Stomach (tissue), 9 donors: ENCODE results near the gene LRMDA. TPM values are rescaled to one million over a fixed set of nuclear protein-coding genes. Genes with fewer than 3 reads are reported as not detected.
A peak's percentile ranks its signal among the peaks of the same experiment; 100 is the strongest.

ENCODE experiments used
- DNase-seq, 2 donors: peaks; one replicate each; pipeline versions ENCODE4 v3.0.0 to v3.0.0-alpha.2; 2013 to 2019
- H3K27ac ChIP-seq, 5 donors: fragments of 200-600 bp in 4 of 5; sonication (generic) in 4 of 5; one replicate each; pipeline ENCODE4 v1.5.1; 2013 to 2019; ENCODE audit warnings: mild to moderate bottlenecking in 1 of 5, moderate library complexity in 1 of 5
- H3K27me3 ChIP-seq, 3 donors: fragments of 200-600 bp; sonication (generic); one replicate each; pipeline ENCODE4 v1.5.1; 2017 to 2019; ENCODE audit warnings: mixed run types in 1 of 3
- H3K36me3 ChIP-seq, 4 donors: fragments of 200-600 bp; sonication (generic); 1 replicate in 3 of 4; 2 replicates in 1 of 4; pipeline ENCODE4 v1.5.1; 2016 to 2019
- H3K4me1 ChIP-seq, 4 donors: fragments of 200-600 bp; sonication (generic); one replicate each; pipeline ENCODE4 v1.5.1; 2016 to 2019
- H3K4me3 ChIP-seq, 4 donors: fragments of 200-600 bp; sonication (generic) in 3 of 4; one replicate each; pipeline ENCODE4 v1.5.1; 2016 to 2019; ENCODE audit warnings: mild to moderate bottlenecking in 1 of 4
- H3K9me3 ChIP-seq, 4 donors: fragments of 200-600 bp; sonication (generic); one replicate each; pipeline ENCODE4 v1.5.1; 2016 to 2019
- CTCF ChIP-seq, 7 experiments: fragments of 450-650 bp in 4 of 7; fragments of 200-600 bp in 3 of 7; sonication (generic) in 3 of 7; IDR thresholded peaks; one replicate each; pipeline ENCODE4 v1.5.1; 2016 to 2019; ENCODE audit warnings: antibody characterized with exemption in 7 of 7, control low read depth in 2 of 7, mild to moderate bottlenecking in 1 of 7
- EP300 ChIP-seq: sonication (generic); formaldehyde crosslinking; IDR thresholded peaks from one replicate; pipeline ENCODE4 v1.6.1; 2017; ENCODE audit warnings: antibody characterized with exemption
- POLR2A ChIP-seq, 4 donors: fragments of 450-650 bp; IDR thresholded peaks; one replicate each; pipeline ENCODE4 v1.6.1; 2016; ENCODE audit warnings: antibody characterized with exemption in 4 of 4, control low read depth in 2 of 4, mild to moderate bottlenecking in 1 of 4, moderate library complexity in 1 of 4
- POLR2AphosphoS5 ChIP-seq, 3 donors: sonication (generic); formaldehyde crosslinking; IDR thresholded peaks; one replicate each; pipeline ENCODE4 v1.6.1; 2016; ENCODE audit warnings: antibody characterized with exemption in 3 of 3
- WGBS, 5 donors: extraction: QIAGEN DNeasy Blood & Tissue Kit in 3 of 5; methylation state at CpG; one replicate each; pipeline versions ENCODE4 v1.1.5 to v1.1.7; 2013 to 2018; 5-methylcytosine and 5-hydroxymethylcytosine counted together
- intact Hi-C: fragments of 100-400 bp; cut with DNase I; formaldehyde crosslinking; loops from one replicate; pipeline ENCODE4 v1.15.1; 2023; ENCODE audit warnings: low total_unique reads
- polyA plus RNA-seq, 3 donors: library from polyadenylated mRNA; stranded (reverse); fragments of 200-250 nt; gene quantifications; one replicate each; pipeline ENCODE4 v1.2.3, GENCODE V29; 2013
- total RNA-seq, 5 donors: library from RNA; depleted of rRNA; stranded (reverse); fragments of >200 nt; gene quantifications; one replicate each; pipeline versions ENCODE4 v1.1.0 to v1.2.3, GENCODE V29; 2014 to 2016
- donor health status: healthy with polysubstance abuse.
- donor health status: Bipolar disorder and iron deficiency.
- donor health status: healthy.

LRMDA gene
- total and polyA plus RNA-seq, 8 donors = 1.3 to 30.2 (median 13.6) TPM; not detected in 1

- H3K4me3 ChIP-seq = no peak overlapping the region
- no peak for TF ChIP-seq EP300
- no peak for TF ChIP-seq POLR2AphosphoS5 (IDR thresholded peaks at IDR 0.05)
- TF ChIP-seq CTCF (IDR thresholded peaks at IDR 0.05) = no peak
- no peak for TF ChIP-seq POLR2A (IDR thresholded peaks at IDR 0.05)
- H3K36me3 ChIP-seq = no peaks in the 10 kb centered on the region
- H3K27ac ChIP-seq = no peak overlapping the region
- no peak for DNase-seq
- no peaks in the 10 kb centered on the region for H3K9me3 ChIP-seq
- H3K4me1 ChIP-seq = peaks cover 12 to 28% (median 24%) of the 10 kb centered on the region in 4 donors
- H3K27me3 ChIP-seq = no peaks in the 10 kb centered on the region
- intact Hi-C loops = no loop called here
Observed at GRCh38 chr10:76117949-76118348, 686.5 kb downstream of the LRMDA start.

GRCh38 chr10:76119036-76119435 is 687.6 kb downstream of the LRMDA start:
- intact Hi-C loops = no loop called here
- no peaks in the 10 kb centered on the region for H3K27me3 ChIP-seq
- peaks cover 15 to 35% (median 23%) of the 10 kb centered on the region in 4 donors for H3K4me1 ChIP-seq
- H3K4me3 ChIP-seq = no peak overlapping the region
- no peaks in the 10 kb centered on the region for H3K9me3 ChIP-seq
- TF ChIP-seq EP300 (no peak), POLR2AphosphoS5 (IDR thresholded peaks at IDR 0.05) (no peak)
- WGBS, 5 donors = 85 to 92% (median 87%) methylated on average over 2 of the region's 2 CpGs
- no peak for DNase-seq
- H3K36me3 ChIP-seq = no peaks in the 10 kb centered on the region
- no peak overlapping the region for H3K27ac ChIP-seq

- H3K36me3 ChIP-seq = no peaks in the 10 kb centered on the region
Observed at GRCh38 chr10:76119515-76119914, 688.1 kb downstream of the LRMDA start.

GRCh38 chr10:76122056-76122455 is 690.6 kb downstream of the LRMDA start:
- H3K4me1 ChIP-seq = peaks cover 11 to 40% (median 24%) of the 10 kb centered on the region in 4 donors
- H3K27me3 ChIP-seq = no peaks in the 10 kb centered on the region
- no peaks in the 10 kb centered on the region for H3K9me3 ChIP-seq
- no peak for TF ChIP-seq POLR2A (IDR thresholded peaks at IDR 0.05)
- no peak for TF ChIP-seq EP300
- TF ChIP-seq CTCF (IDR thresholded peaks at IDR 0.05) = no peak
- TF ChIP-seq POLR2AphosphoS5 (IDR thresholded peaks at IDR 0.05) = no peak
- no peak overlapping the region for H3K4me3 ChIP-seq
- H3K27ac ChIP-seq = no peak overlapping the region
- intact Hi-C loops = no loop called here
- no peaks in the 10 kb centered on the region for H3K36me3 ChIP-seq
- DNase-seq = no peak
- 85 to 100% (median 92%) methylated on average over 4 of the region's 4 CpGs for WGBS, 5 donors

More at GRCh38 chr10:76119515-76119914, 688.1 kb downstream of the LRMDA start:
- no peak for DNase-seq
- no peak overlapping the region for H3K27ac ChIP-seq
- H3K9me3 ChIP-seq = no peaks in the 10 kb centered on the region
- 69 to 84% (median 80%) methylated on average over 1 of the region's 1 CpG for WGBS, 5 donors
- TF ChIP-seq CTCF (IDR thresholded peaks at IDR 0.05) (no peak), POLR2AphosphoS5 (IDR thresholded peaks at IDR 0.05) (no peak), POLR2A (IDR thresholded peaks at IDR 0.05) (no peak), EP300 (no peak)
- intact Hi-C loops = no loop called here
- peaks cover 11 to 36% (median 22%) of the 10 kb centered on the region in 4 donors for H3K4me1 ChIP-seq
- H3K27me3 ChIP-seq = no peaks in the 10 kb centered on the region
- H3K4me3 ChIP-seq = no peak overlapping the region

GRCh38 chr10:76124280-76124679 is 692.9 kb downstream of the LRMDA start:
- H3K4me1 ChIP-seq = peaks cover 13 to 41% (median 31%) of the 10 kb centered on the region in 4 donors
- no peak overlapping the region for H3K4me3 ChIP-seq
- H3K36me3 ChIP-seq = no peaks in the 10 kb centered on the region
- H3K27me3 ChIP-seq = no peaks in the 10 kb centered on the region
- TF ChIP-seq CTCF (IDR thresholded peaks at IDR 0.05) = no peak
- no peak for TF ChIP-seq POLR2A (IDR thresholded peaks at IDR 0.05)
- TF ChIP-seq EP300 = no peak
- TF ChIP-seq POLR2AphosphoS5 (IDR thresholded peaks at IDR 0.05) = peak in 2 of 3 donors; percentile 5 to 8
- H3K27ac ChIP-seq = no peak overlapping the region
- H3K9me3 ChIP-seq = no peaks in the 10 kb centered on the region
- no peak for DNase-seq
- intact Hi-C loops = no loop called here
- WGBS, 5 donors = 28 to 56% (median 38%) methylated on average over 1 of the region's 1 CpG
